Measurements from ENCODE around the gene PIK3C2G.
"Not testable (repeated sequence)": the region's sequence is repeated elsewhere in the genome, so short reads cannot be mapped to it uniquely, and the experiment has no call there.

Gene PIK3C2G

GRCh38 chr12:18651525-18651924 lies 390.2 kb downstream of the PIK3C2G start:
- no peak for DNase-seq

GRCh38 chr12:18652596-18652995 lies 391.3 kb downstream of the PIK3C2G start:
- DNase-seq: no peak

GRCh38 chr12:18653465-18653864 lies 392.1 kb downstream of the PIK3C2G start:
- no peak for DNase-seq

GRCh38 chr12:18655351-18655750 lies 394.0 kb downstream of the PIK3C2G start:
- DNase-seq: no peak

- no peak for DNase-seq
These were observed 396.9 kb downstream of the PIK3C2G start for GRCh38 chr12:18658179-18658578.

- no peak for DNase-seq
These were observed 397.5 kb downstream of the PIK3C2G start for GRCh38 chr12:18658829-18659228.

GRCh38 chr12:18676141-18676540 lies 414.8 kb downstream of the PIK3C2G start:
- no peak for DNase-seq

- no peak for DNase-seq
These were observed 415.8 kb downstream of the PIK3C2G start for GRCh38 chr12:18676996-18677588.

GRCh38 chr12:18681818-18682217 lies 420.5 kb downstream of the PIK3C2G start:
- no peak for DNase-seq

GRCh38 chr12:18683327-18684013 lies 422.2 kb downstream of the PIK3C2G start:
- no peak for DNase-seq

- no peak for DNase-seq
These were observed 423.1 kb downstream of the PIK3C2G start for GRCh38 chr12:18684430-18684829.

GRCh38 chr12:18689771-18690170 lies 428.5 kb downstream of the PIK3C2G start:
- DNase-seq: no peak

- no peak for DNase-seq
These were observed 429.3 kb downstream of the PIK3C2G start for GRCh38 chr12:18690653-18691052.

- not testable (repeated sequence) for DNase-seq
These were observed 432.7 kb downstream of the PIK3C2G start for GRCh38 chr12:18693986-18694385.

- DNase-seq: no peak
These were observed 435.8 kb downstream of the PIK3C2G start for GRCh38 chr12:18696971-18697602.
